HUES64 (cell line): ENCODE results near the gene FUT7.

ENCODE experiments used
- H3K27ac ChIP-seq: 2 replicates; pipeline ENCODE4 v1.7.0; 2013; ENCODE audit warnings: low read depth, low read length, inconsistent platforms
- H3K27me3 ChIP-seq: 2 replicates; pipeline ENCODE4 v1.6.1; 2013; ENCODE audit warnings: mild to moderate bottlenecking, low read length; ENCODE audit not compliant: insufficient read depth
- H3K36me3 ChIP-seq: 2 replicates; pipeline ENCODE4 v1.6.1; 2013; ENCODE audit warnings: mild to moderate bottlenecking, low read length; ENCODE audit not compliant: insufficient read depth
- H3K4me1 ChIP-seq: 2 replicates; pipeline ENCODE4 v1.6.1; 2013; ENCODE audit warnings: mild to moderate bottlenecking, low read length, moderate library complexity; ENCODE audit not compliant: insufficient read depth
- H3K4me3 ChIP-seq: 2 replicates; pipeline ENCODE4 v1.5.1; 2013; ENCODE audit warnings: mild to moderate bottlenecking, low read length, moderate library complexity
- H3K9ac ChIP-seq: 2 replicates; pipeline ENCODE4 v1.6.1; 2013; ENCODE audit warnings: mild to moderate bottlenecking, low read depth, low read length
- H3K9me3 ChIP-seq: 2 replicates; pipeline ENCODE4 v1.6.1; 2013; ENCODE audit warnings: low read depth, low read length; ENCODE audit not compliant: insufficient read depth
- WGBS: fragments of 150-250, 120-280 bp; methylation state at CpG from one replicate; pipeline ENCODE4 v1.1.7; 2013; ENCODE audit warnings: missing lambda C conversion rate; 5-methylcytosine and 5-hydroxymethylcytosine counted together

The FUT7 gene

DNA sequence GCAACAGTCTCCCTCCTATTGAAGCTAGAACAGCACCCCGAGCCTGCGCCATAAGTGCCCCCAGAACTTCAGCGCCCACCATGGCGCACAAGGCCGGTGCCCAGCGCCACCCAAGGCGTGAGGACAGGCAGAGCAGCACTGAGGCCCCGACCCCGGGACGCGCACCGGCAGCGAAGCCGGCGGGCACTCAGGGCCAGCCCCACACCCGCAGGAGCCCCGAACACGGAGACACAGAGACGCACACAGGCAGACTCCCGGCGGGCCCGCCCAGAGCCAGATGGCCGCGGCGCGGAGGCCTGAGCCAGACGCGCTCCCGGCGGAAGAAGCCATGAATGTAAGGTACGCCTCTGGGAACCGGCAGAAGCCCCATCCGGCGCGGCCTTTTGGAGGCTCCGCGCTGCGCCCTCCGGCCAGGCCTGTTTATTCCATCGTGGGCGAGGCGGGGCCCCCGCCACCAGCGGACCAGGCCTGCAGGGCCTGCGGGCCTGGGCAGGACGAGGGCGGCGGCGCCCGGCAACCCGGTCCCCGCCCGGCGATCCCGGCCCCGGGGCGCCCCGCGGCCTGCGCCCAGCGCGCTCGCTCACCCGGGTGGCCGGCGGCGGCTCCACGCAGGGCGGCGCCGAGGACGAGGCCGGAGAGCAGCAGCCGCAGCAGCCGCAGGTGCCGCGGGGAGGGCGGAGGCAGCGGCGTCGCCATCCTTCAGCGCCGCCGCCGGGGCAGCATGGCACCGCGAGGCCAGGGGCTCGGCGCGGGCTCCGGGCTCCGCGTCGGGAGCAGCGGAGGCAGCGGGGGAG lies 13.6 kb upstream of the FUT7 start:
- WGBS, result 6% methylated on average over 96 of the region's 96 CpGs
- Histone ChIP-seq H3K9ac (no peak overlapping the region), H3K36me3 (no peaks in the 10 kb centered on the region), H3K9me3 (no peaks in the 10 kb centered on the region), H3K4me3 (peak overlapping the region; percentile 69), H3K27me3 (peaks cover 61% of the 10 kb centered on the region), H3K4me1 (peaks cover 3% of the 10 kb centered on the region; the same call in 1 of the 2 replicates), H3K27ac (no peak overlapping the region)

DNA sequence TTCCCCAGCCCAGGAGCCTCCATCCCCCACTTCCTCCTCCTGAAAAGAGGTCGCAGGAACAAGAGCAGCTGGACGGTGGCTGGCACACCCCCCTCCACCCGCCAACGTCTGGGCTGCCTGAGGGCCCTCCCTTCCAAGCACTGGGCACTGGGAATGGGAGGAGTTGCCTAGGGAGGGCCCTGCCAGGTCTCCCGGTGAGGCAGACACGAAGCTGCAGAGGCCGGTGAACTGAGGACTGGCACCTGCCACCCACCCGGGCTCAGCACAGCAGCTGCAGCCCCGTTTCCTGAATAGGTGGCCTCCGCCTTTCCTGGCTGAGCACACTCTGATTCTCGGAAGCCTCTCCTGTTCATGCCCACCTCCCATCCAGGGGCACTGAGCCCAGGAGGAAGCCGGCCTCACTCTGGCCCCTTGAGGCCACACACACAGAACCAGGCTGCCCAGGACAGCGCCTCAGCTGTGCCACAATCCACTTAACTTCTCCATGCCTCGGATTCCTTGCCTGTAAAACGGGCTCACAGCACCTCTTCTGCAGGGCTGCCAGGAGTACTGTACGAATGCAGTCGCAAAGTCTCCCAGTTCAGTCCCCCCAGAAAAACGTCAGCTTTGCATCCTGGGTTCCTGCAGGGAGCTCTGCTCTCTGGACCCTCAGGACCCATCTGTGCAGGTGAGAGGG lies 12.8 kb upstream of the FUT7 start:
- Histone ChIP-seq H3K36me3 (0 out of 2 replicates have a peak, but pooled peaks cover 3% of the 10 kb centered on the region), H3K9me3 (no peaks in the 10 kb centered on the region), H3K4me3 (peak overlapping the region; percentile 69), H3K4me1 (peaks cover 3% of the 10 kb centered on the region; the same call in 1 of the 2 replicates), H3K9ac (no peak overlapping the region), H3K27ac (no peak overlapping the region), H3K27me3 (peaks cover 53% of the 10 kb centered on the region)
- WGBS, result 85% methylated on average over 18 of the region's 18 CpGs

DNA sequence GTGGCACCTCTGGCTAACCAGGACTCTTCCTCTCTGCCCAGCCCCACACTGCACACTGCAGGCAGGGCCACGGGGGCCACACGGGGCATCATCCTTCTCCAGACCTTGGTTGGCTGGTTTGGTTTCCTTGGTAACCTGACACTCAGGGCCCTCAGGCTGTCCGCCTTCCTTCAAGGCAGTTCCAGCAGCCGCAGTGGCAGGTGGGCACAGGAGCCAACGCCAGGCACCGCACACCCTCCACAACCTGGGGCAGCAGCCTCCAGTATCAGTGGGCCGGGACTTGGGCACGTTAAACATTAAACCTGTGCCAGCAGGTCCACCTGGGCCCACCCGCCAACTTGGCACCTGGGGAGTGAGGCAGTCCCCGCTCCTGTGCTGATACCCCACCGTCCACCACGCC lies 12.1 kb upstream of the FUT7 start:
- Histone ChIP-seq H3K27me3 (peaks cover 47% of the 10 kb centered on the region), H3K4me1 (peaks cover 3% of the 10 kb centered on the region; the same call in 1 of the 2 replicates), H3K4me3 (no peak overlapping the region), H3K36me3 (peaks cover 8% of the 10 kb centered on the region; the same call in 1 of the 2 replicates), H3K9me3 (no peaks in the 10 kb centered on the region), H3K27ac (no peak overlapping the region), H3K9ac (no peak overlapping the region)
- WGBS, result 90% methylated on average over 12 of the region's 12 CpGs

DNA sequence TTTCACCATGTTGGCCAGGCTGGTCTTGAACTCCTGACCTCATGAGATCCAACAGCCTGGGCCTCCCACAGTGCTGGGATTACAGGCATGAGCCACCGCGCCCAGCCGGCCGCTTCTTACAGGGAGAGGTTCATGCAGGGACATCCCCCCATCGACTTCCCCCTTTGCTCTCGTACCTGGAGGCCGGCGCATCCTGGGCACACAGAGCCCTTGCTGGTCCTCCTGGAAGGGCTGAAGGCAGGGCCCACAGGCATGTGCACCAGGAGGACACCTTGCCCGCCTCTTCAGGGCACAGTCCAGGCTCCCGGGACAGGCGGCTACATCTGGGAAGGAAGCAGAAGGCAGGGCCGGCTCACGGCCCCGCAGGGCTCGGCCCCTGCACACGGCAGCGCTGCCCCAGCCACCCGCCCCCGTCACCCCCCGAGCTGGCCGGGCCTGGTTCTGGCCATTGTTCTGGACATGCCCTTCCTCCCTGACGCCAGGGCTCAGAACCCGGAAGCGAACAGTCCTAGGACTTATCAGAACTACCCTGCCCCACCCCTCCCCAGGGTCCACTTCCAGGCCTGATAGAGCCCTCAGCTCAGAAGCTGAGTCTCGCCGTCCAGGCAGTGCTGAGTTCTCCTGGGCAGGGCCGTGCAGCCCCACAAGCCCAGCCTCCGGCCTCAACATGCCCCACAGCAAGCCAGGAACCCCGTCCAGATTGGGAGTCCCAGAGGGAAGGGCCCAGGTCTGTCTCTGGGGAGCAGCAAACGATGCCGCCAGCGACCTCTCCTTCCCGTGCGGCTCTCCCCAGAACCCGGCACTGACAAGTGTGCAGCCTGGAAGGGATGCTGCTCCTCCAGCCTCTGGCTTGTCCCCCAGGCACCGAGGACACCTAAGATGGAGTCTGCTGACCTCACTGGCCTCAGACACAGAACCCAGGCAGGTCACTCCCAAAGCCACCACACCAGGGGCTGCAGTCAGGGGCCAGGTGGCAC lies 11.2 kb upstream of the FUT7 start:
- Histone ChIP-seq H3K27me3 (peaks cover 39% of the 10 kb centered on the region), H3K4me1 (peaks cover 3% of the 10 kb centered on the region; the same call in 1 of the 2 replicates), H3K9me3 (no peaks in the 10 kb centered on the region), H3K36me3 (peaks cover 11% of the 10 kb centered on the region; the same call in 1 of the 2 replicates), H3K27ac (no peak overlapping the region), H3K4me3 (no peak overlapping the region), H3K9ac (no peak overlapping the region)
- 91% methylated on average over 36 of the region's 36 CpGs for WGBS

DNA sequence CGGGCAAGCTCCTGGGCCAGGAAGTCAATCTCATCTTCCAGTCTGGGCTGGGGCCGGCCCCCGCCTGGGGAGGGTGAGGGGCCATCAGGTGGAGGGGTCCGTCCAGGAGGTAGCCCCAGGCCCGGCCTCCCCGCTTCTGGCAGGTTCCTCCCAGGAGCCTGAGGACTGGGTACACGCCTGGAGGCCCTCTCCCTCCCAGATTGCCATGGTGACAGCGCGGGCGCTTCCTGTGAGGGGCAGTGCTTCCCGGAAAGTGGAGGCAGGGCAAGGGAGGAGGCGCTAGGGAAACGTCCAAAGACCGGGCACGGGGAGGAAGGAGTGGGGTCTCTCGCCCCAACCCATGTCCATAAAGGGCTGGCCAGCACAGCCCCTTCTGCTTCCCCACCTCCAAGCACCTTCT lies 9.2 kb upstream of the FUT7 start:
- H3K27ac ChIP-seq, result no peak overlapping the region
- H3K36me3 ChIP-seq, result peaks cover 11% of the 10 kb centered on the region; the same call in 1 of the 2 replicates
- no peaks in the 10 kb centered on the region for H3K9me3 ChIP-seq
- H3K4me3 ChIP-seq, result no peak overlapping the region
- peaks cover 3% of the 10 kb centered on the region; the same call in 1 of the 2 replicates for H3K4me1 ChIP-seq
- 75% methylated on average over 15 of the region's 16 CpGs for WGBS
- no peak overlapping the region for H3K9ac ChIP-seq
- peaks cover 20% of the 10 kb centered on the region for H3K27me3 ChIP-seq

DNA sequence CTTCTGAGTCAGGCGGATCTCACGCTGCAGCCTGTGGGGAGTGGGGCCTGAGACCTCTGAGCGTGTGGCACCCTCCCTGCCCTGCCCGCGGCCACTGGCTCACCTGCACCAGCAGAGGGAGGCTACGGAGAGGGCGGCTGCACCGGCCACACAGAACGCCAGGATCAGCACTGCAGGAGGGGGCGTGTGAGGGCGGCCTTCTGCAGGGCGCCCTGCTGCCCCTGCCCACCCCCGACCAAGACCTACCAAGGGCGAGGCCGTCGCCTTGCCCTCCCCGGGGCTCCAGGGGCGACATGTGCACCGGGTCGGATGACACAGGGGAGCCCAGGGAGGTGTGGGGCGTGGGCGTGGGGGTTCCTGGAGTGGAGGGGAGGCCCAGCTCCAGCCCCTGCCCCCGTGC lies 8.7 kb upstream of the FUT7 start:
- H3K9ac ChIP-seq, result no peak overlapping the region
- H3K27me3 ChIP-seq, result peaks cover 19% of the 10 kb centered on the region
- H3K36me3 ChIP-seq, result peaks cover 11% of the 10 kb centered on the region; the same call in 1 of the 2 replicates
- WGBS, result 90% methylated on average over 23 of the region's 23 CpGs
- peaks cover 3% of the 10 kb centered on the region; the same call in 1 of the 2 replicates for H3K4me1 ChIP-seq
- no peaks in the 10 kb centered on the region for H3K9me3 ChIP-seq
- no peak overlapping the region for H3K4me3 ChIP-seq
- H3K27ac ChIP-seq, result no peak overlapping the region

DNA sequence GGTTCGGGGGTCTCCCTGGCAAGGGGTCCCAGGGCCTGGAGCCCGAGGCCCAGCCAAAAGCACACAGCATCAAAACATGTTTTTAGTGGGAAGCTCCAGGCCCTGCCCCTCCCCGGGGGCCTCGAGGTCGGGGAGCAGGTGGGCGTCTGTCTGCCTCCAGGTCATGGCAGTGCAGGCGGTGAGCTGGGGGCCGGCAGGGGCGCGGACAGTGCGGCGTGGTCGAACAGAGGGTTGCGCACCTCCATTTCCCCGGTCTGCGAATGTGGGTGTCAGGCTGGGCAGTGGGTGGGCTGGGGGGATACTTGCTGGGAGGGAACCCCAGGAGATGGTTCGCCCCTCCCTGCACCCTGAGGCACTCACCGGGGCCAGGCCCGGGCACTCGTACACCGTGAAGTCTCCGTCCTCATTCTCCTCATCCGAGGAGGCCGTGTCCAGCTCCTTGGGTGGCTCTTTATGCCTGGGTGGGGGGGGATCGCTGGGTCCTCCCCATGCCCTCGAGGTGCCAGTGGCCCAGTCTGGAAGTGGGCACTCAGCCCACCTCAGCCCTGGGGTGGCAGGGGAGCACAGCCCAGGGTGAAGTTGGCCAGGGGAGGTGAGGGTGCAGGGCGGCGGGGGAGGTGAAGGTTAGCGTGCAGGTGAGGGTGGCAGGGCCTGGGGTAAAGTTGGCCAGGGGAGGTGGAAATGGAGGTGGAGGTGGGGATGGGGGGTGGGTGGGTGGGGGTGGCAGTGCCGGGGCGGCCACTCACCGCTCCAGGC lies 7.9 kb upstream of the FUT7 start:
- Histone ChIP-seq H3K36me3 (peaks cover 11% of the 10 kb centered on the region; the same call in 1 of the 2 replicates), H3K27me3 (peaks cover 11% of the 10 kb centered on the region), H3K4me1 (no peaks in the 10 kb centered on the region), H3K9me3 (no peaks in the 10 kb centered on the region), H3K9ac (no peak overlapping the region), H3K4me3 (no peak overlapping the region), H3K27ac (no peak overlapping the region)
- WGBS, result 94% methylated on average over 32 of the region's 32 CpGs

DNA sequence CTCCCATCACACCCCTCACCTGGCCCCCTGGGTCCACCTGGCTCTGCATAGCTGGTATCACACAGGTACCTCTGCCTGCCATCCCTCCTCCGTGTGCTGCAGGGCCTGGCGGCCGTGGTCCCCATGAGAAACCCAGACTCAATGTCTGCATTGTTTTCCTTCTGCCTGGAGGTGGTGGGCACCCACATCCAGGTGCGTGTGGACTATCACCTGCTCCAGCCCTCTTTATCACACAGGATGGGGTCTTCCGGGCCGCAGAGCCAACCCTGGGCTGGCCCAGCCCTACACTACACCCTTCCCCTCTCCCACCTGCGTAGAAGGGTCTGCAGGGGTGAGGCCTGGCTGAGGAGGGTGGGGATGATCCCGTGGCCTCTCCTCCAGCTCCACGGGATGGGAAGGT lies 7.0 kb upstream of the FUT7 start:
- H3K4me3 ChIP-seq, result no peak overlapping the region
- H3K27me3 ChIP-seq, result peaks cover 2% of the 10 kb centered on the region; the same call in 1 of the 2 replicates
- H3K27ac ChIP-seq, result no peak overlapping the region
- no peaks in the 10 kb centered on the region for H3K9me3 ChIP-seq
- H3K4me1 ChIP-seq, result no peaks in the 10 kb centered on the region
- WGBS, result 91% methylated on average over 8 of the region's 9 CpGs
- H3K36me3 ChIP-seq, result peaks cover 11% of the 10 kb centered on the region; the same call in 1 of the 2 replicates
- no peak overlapping the region for H3K9ac ChIP-seq

DNA sequence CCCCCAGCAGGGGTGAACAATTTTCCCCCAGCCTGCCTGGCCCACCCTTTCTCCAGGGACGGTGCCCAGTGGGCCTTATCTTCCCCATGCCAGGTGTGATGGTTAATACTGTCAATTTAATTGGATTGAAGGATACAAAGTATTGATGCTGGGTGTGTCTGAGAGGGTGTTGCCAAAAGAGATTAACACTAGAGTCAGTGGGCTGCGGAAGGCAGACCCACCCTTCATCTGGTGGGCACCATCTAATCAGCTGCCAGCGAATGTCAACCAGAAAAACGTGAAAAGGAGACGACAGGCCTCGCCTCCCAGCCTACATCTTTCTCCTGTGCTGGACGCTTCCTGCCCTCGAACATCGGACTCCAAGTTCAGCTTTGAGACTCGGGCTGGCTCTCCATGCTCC lies 5.6 kb upstream of the FUT7 start:
- no peaks in the 10 kb centered on the region for H3K9me3 ChIP-seq
- no peak overlapping the region for H3K4me3 ChIP-seq
- no peaks in the 10 kb centered on the region for H3K4me1 ChIP-seq
- H3K27me3 ChIP-seq, result no peaks in the 10 kb centered on the region
- no peak overlapping the region for H3K27ac ChIP-seq
- H3K36me3 ChIP-seq, result peaks cover 11% of the 10 kb centered on the region; the same call in 1 of the 2 replicates
- no peak overlapping the region for H3K9ac ChIP-seq
- WGBS, result 91% methylated on average over 10 of the region's 10 CpGs

DNA sequence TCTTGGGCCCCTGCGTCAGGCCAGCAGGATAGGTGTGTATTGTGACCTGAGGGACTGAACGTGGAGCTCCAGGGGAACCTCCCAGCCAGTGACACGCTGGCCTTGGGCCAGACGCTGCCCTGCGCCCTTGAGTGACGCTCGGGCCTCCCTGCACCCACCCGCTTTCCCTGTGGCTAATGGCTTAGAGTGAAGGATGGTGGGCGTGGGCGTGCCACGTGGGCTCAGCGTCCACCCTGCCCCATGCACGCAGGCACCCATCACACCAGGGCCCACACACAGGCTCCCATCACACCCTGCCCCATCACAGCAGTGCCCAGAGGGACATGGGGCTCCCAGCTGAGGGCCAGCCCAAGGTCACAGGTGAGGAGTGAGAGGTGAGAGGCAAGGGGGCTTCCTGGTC lies 5.1 kb upstream of the FUT7 start:
- Histone ChIP-seq H3K9me3 (no peaks in the 10 kb centered on the region), H3K27ac (no peak overlapping the region), H3K27me3 (no peaks in the 10 kb centered on the region), H3K4me1 (no peaks in the 10 kb centered on the region), H3K4me3 (no peak overlapping the region), H3K36me3 (peaks cover 11% of the 10 kb centered on the region; the same call in 1 of the 2 replicates), H3K9ac (no peak overlapping the region)
- 91% methylated on average over 13 of the region's 13 CpGs for WGBS
